GM19238 (cell line): ENCODE results near the gene NOTCH2NLA.
"Not testable (repeated sequence)": the region's sequence is repeated elsewhere in the genome, so short reads cannot be mapped to it uniquely, and the experiment has no call there.

Source experiments
- DNase-seq: peaks from one replicate; pipeline ENCODE4 v3.0.0; 2011; ENCODE audit warnings: low spot score; ENCODE audit not compliant: insufficient read length

Gene NOTCH2NLA

DNA sequence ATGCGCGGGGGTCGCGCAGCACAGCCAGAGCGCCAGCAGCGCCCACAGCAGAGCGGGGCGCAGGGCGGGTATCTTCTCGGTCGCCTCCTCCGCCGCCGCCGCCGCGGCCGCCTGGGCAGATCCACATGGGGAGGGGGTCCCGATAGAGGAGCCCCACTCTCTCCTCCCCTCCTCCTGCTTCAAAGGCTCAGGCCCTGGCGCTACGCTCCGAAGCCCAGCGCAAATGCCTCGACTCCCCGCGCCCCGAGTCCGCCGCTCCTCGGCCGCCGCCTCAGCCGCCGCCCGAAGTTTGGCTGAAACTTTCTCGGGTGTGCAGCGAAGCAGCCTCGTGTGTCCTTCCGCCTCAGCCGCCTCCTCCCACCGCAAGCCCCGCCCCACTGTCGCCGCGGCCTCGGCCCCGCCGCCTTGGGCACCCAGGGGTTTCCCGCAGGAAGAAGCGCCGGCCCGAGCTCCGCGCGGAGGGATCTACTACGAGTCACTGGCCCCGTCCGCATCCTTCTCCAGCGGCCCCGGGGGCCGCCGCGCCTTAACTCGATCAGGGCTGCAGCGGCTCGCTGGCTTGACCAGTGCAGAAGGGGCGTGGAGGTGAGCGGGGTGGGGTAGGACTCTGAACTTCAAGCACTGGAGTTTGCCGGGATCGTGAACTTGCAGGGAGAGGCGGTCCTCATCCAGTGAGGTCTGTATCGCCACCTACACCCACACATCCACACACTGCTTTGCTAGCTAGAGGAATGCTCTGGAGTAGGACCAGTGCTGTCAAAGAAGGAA is at the start of gene NOTCH2NLA:
Gene NOTCH2NLA, minus strand, starts transcription at position 312 of the 768 bp plus-strand sequence. CDS start 39,684 bp downstream, outside the sequence.
- not testable (repeated sequence) for DNase-seq

- not testable (repeated sequence) for DNase-seq
Observed at GRCh38 chr1:146278346-146278745, 49.5 kb upstream of the NOTCH2NLA start.

- DNase-seq: not testable (repeated sequence)
Observed at GRCh38 chr1:146277087-146277486, 48.3 kb upstream of the NOTCH2NLA start.

DNA sequence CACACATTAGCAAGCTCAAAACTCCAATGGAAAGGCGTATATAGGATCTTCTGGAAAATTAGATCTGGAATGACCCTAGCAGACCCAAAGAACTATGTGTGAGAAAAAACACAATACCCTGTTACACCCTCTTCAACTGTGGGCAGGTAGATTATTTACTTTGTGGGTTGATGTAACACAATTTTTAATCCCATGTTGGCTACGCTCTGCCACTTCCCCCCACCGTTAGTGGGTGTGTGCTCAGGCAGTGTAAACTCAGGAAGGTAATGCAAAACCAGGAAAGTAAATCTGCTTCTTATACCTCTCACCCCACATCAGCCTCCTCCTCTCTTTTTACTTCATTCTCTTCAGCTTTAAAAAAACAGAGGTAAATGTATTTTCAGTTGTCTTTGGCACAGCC is 45.3 kb upstream of the NOTCH2NLA start:
- DNase-seq: not testable (repeated sequence)

- DNase-seq: not testable (repeated sequence)
Observed at GRCh38 chr1:146273194-146273593, 44.4 kb upstream of the NOTCH2NLA start.

DNA sequence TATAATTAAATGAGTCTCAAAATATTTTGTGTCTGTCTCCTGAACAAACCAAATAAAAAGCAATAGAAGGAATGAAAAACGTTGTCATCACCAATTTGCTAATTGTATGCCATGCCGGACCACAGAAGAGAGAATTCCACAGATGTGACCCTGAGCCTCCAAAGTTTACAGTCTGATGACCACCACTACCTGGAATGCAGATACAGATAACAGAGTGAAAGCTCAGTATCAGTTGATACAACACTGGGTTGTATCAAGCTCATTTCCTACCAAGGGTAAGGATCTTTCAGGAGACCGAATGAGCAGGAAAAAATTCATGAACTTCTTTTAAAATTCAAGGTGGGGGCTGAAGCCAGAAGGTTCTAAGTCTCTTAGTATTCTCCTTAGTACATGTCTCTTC is 43.9 kb upstream of the NOTCH2NLA start:
- DNase-seq: not testable (repeated sequence)

DNA sequence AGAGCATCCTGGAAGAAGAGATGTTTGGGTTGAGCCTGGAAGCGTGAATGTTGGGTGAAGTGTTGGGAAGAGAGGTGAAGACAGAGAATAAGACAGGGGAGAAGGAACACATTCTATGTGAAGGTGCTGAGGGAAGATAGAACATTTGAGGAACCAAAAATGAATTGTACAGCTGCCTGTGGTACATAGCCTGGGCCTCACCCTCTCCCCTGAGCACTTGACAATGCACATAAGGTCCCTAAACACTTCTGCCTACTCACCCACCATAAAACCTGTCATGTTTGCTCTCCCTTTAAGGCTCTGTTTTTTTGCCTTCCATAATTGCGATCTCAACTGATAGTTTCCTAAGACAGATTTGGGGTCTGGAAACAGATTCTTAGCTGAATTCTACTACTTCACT is 43.2 kb upstream of the NOTCH2NLA start:
- DNase-seq: not testable (repeated sequence)

GRCh38 chr1:146270129-146270528 is 41.3 kb upstream of the NOTCH2NLA start:
- not testable (repeated sequence) for DNase-seq

- not testable (repeated sequence) for DNase-seq
Observed at GRCh38 chr1:146266179-146266748, 37.4 kb upstream of the NOTCH2NLA start.

- not testable (repeated sequence) for DNase-seq
Observed at GRCh38 chr1:146264761-146265160, 35.9 kb upstream of the NOTCH2NLA start.

GRCh38 chr1:146260006-146260730 is 31.3 kb upstream of the NOTCH2NLA start:
- not testable (repeated sequence) for DNase-seq

DNA sequence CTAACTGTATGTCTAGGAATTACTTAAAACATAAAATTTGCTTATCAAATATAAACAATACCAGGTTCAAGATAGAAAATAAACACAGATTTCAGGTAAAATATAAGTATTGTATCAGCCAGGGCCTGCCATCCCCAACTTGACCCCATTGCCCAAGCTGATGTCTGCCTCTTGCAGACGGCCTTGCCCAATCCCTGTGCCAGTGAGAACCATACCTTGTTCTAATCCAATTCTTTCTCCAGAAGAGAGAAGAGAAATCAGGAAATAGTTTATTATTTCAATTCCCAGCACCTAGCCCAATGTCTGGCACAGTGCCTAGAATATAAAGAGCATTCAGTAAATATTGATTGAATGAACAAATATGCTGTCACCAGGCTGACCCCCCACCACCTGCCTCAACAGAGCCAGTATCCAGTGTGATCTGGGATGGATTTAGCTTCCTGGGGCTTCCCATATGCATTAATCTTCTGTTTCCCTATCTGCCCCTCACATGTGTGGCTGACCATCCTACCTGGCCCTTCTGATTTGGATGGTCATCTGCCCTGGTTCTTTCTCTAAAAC is 29.3 kb upstream of the NOTCH2NLA start:
- not testable (repeated sequence) for DNase-seq

- not testable (repeated sequence) for DNase-seq
Observed at GRCh38 chr1:146254569-146255197, 25.9 kb upstream of the NOTCH2NLA start.

DNA sequence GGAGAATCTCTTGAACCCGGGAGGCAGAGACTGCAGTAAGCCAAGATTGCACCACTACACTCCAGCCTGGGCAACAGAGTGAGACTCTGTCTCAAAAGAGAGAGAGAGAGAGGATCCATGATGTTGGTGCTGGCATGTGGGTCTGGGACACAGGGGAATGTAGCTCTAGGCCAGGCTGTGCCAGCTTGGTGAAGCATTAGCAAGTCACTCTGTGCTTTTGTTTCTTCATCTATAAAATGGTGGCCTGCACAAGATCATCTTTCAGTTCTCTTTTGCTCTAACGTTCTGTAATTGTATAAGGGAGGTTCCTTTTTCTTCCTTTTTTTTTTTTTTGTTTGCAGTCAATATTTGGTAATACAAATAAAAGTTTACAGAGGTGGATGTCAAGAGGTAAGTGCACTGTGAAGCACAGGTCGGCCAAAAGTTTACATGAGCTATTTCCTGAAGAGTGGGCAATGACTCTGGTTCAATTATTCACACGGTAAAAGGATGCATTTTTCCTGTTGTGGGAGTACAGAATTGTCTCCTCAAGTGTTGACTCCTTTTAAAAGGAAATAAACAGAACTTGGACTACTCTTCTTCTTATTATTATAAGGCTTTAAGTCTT is 24.5 kb upstream of the NOTCH2NLA start:
- not testable (repeated sequence) for DNase-seq

DNA sequence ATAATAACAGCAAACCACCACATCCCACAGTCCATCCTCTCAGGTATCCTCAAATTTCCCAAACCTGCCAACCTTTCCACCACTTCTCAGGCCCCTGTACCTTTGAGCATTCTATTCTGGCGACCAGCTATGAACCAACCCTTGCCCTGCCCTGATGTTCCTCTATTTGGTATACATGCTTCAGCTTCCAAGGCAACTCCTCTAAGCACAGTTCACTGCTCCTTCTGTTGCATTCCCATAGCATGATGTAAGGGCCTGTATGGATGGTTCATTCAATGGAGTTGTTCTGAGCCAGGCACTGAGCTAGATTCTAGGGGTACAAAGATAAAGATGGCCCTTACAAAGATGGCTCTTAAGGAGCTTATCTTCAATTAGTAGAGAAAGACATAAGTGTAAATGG is 22.7 kb upstream of the NOTCH2NLA start:
- DNase-seq: not testable (repeated sequence)

DNA sequence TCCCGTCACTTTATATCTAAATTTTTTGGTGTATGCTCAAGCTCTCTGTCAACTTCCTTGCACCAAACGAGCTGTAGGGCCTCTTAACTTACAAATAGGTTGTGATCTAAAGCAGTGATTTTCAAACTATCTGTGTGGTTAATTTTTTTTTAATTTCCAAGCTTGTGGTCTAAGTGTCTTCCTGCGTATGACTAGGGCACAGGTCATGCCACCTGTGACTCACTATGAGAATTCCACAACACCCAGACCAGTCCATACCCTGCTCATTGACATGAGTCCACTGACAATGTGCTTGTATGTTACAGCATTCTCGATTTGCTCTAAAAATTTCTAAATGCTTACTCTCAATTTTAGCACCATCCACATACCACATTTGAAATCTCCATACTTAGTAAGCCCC is 19.8 kb upstream of the NOTCH2NLA start:
- DNase-seq: not testable (repeated sequence)

- not testable (repeated sequence) for DNase-seq
Observed at GRCh38 chr1:146236626-146237025, 7.8 kb upstream of the NOTCH2NLA start.

- not testable (repeated sequence) for DNase-seq
Observed at GRCh38 chr1:146236026-146236601, 7.3 kb upstream of the NOTCH2NLA start.

- DNase-seq: not testable (repeated sequence)
Observed at GRCh38 chr1:146228144-146228682, 608 bp downstream of the NOTCH2NLA start.

DNA sequence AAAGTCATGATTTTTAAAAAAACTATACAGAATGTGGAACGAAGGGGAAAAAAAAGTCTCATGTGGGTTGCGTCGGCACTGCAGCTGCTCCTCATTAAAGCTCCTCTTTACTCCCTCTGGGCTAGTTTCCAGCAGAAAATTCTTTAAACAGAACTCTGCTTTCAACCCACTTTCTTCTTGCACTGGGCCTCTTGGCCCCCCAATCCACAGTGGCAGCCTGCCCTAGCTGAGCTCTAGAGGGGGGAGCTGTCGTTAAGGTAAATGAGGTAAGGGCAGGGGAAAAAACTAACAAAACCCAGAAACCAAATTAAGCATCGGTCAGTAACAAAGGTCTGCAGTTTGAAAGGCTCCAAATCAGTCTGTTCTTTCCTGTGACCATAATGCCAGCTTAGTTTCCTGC is 54.3 kb downstream of the NOTCH2NLA start:
- DNase-seq: not testable (repeated sequence)
